ENCODE data around the gene C16orf89. TPM values are rescaled to one million over a fixed set of nuclear protein-coding genes. Genes with fewer than 3 reads are reported as not detected.
A peak's percentile ranks its signal among the peaks of the same experiment; 100 is the strongest.
"Not testable (repeated sequence)": the region's sequence is repeated elsewhere in the genome, so short reads cannot be mapped to it uniquely, and the experiment has no call there.

Gene C16orf89
- polyA plus RNA-seq, 4 donors, result 1.1 to 2.8 (median 2.5) TPM; not detected in 1

GRCh38 chr16:5060073-5060641, 5.6 kb downstream of the C16orf89 start:
- DNase-seq, result no peak
- Histone ChIP-seq H3K9me3 (ENCODE audit: control insufficient read depth in 2 of 2, insufficient read depth in 1 of 2, low read depth in 1 of 2, low read length in 1 of 2) (no peaks in the 10 kb centered on the region), H3K4me3 (ENCODE audit: low read depth in 1 of 3, low read length in 3 of 3) (no peak overlapping the region), H3K27ac (ENCODE audit: low read depth in 1 of 3, low read length in 2 of 3) (no peak overlapping the region), H3K36me3 (ENCODE audit: control insufficient read depth in 3 of 3, insufficient read depth in 2 of 3, low read depth in 1 of 3, low read length in 3 of 3) (no peaks in the 10 kb centered on the region), H3K4me1 (ENCODE audit: control insufficient read depth in 3 of 3, insufficient read depth in 2 of 3, low read depth in 1 of 3, low read length in 2 of 3) (peaks cover 0 to 3% (median under 1%) of the 10 kb centered on the region in 3 donors), H3K27me3 (ENCODE audit: control insufficient read depth in 3 of 3, insufficient read depth in 3 of 3, low read length in 3 of 3) (no peaks in the 10 kb centered on the region)
- WGBS, 3 donors, result 81 to 91% (median 86%) methylated on average over 10 of the region's 10 CpGs
- no peak for FAIRE-seq

DNA sequence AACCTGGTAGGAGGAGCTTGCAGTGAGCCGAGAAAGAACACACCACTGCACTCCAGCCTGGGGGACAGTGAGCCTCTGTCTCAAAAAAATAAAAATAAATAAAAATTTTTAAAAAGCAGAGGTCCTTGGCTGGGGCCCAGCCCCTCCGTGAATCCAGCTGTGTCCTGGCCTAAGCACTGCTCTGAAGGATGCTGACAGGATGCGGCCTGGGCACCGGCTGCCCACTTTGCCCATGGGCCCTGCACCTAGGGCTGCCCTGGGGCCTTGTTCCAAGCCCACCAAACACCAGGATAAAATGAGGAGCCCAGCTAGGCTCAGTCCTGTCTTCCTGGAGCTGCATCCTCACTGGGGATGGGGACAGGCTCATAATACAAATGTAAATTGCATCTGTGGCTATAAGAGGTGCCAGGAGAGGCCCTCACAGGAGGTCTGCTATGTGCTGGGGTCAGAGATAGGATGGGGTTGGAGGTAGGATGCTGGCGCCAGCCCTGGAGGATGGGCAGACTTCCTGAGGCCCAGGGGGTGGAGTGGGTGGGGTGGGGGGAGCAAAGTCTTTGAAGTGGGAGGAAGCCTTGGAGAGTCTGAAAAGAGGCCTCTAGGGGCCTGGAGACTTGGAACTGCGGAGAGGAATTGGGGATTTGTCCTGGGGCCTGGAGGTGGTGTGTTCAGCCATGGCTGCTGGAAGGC, 6.2 kb downstream of the C16orf89 start:
- FAIRE-seq, result no peak

DNA sequence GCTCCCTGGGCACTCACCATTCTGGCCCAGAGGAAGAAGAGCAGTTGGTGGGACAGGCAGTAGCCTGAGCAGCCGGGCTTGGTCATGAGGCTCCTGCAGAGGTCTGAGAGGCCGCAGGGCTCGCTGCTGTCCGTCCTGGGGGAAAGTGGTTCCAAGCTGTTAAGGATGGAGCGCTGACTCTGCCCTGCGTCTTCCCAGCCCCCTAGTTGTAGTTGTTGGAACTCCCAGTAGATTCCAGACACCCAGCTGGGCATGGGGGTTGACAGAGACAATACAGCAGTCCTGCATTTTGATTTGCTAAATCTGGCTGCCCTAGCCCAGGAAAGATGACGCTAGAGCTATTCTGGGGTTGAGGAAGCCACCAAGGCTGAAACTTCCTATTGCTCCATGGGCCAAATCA, 7.3 kb downstream of the C16orf89 start:
- WGBS, 3 donors, result 68 to 92% (median 80%) methylated on average over 6 to 7 of the region's 7 CpGs
- H3K27me3 ChIP-seq (ENCODE audit: control insufficient read depth in 3 of 3, insufficient read depth in 3 of 3, low read length in 3 of 3), result no peaks in the 10 kb centered on the region
- no peak for FAIRE-seq

More for the DNA sequence above, 6.2 kb downstream of the C16orf89 start:
- 80 to 87% (median 86%) methylated on average over 5 to 6 of the region's 6 CpGs for WGBS, 3 donors
- H3K27ac ChIP-seq (ENCODE audit: low read depth in 1 of 3, low read length in 2 of 3), result no peak overlapping the region
- H3K4me1 ChIP-seq (ENCODE audit: control insufficient read depth in 3 of 3, insufficient read depth in 2 of 3, low read depth in 1 of 3, low read length in 2 of 3), result peaks cover 0 to under 1% (median 0%) of the 10 kb centered on the region in 3 donors
- no peak overlapping the region for H3K4me3 ChIP-seq (ENCODE audit: low read depth in 1 of 3, low read length in 3 of 3)
- no peak for DNase-seq
- no peaks in the 10 kb centered on the region for H3K36me3 ChIP-seq (ENCODE audit: control insufficient read depth in 3 of 3, insufficient read depth in 2 of 3, low read depth in 1 of 3, low read length in 3 of 3)
- no peaks in the 10 kb centered on the region for H3K9me3 ChIP-seq (ENCODE audit: control insufficient read depth in 2 of 2, insufficient read depth in 1 of 2, low read depth in 1 of 2, low read length in 1 of 2)
- no peaks in the 10 kb centered on the region for H3K27me3 ChIP-seq (ENCODE audit: control insufficient read depth in 3 of 3, insufficient read depth in 3 of 3, low read length in 3 of 3)

GRCh38 chr16:5056352-5056751, 9.4 kb downstream of the C16orf89 start:
- Histone ChIP-seq H3K27ac (ENCODE audit: low read depth in 1 of 3, low read length in 2 of 3) (no peak overlapping the region), H3K4me3 (ENCODE audit: low read depth in 1 of 3, low read length in 3 of 3) (no peak overlapping the region), H3K27me3 (ENCODE audit: control insufficient read depth in 3 of 3, insufficient read depth in 3 of 3, low read length in 3 of 3) (no peaks in the 10 kb centered on the region), H3K36me3 (ENCODE audit: control insufficient read depth in 3 of 3, insufficient read depth in 2 of 3, low read depth in 1 of 3, low read length in 3 of 3) (no peaks in the 10 kb centered on the region), H3K9me3 (ENCODE audit: control insufficient read depth in 2 of 2, insufficient read depth in 1 of 2, low read depth in 1 of 2, low read length in 1 of 2) (no peaks in the 10 kb centered on the region), H3K4me1 (ENCODE audit: control insufficient read depth in 3 of 3, insufficient read depth in 2 of 3, low read depth in 1 of 3, low read length in 2 of 3) (no peaks in the 10 kb centered on the region)
- FAIRE-seq (no peak), DNase-seq (peak; percentile 31 to 44)
- 7 to 13% (median 12%) methylated on average over 11 of the region's 11 CpGs for WGBS, 3 donors

More for the DNA sequence above, 7.3 kb downstream of the C16orf89 start:
- Histone ChIP-seq H3K27ac (ENCODE audit: low read depth in 1 of 3, low read length in 2 of 3) (no peak overlapping the region), H3K4me1 (ENCODE audit: control insufficient read depth in 3 of 3, insufficient read depth in 2 of 3, low read depth in 1 of 3, low read length in 2 of 3) (no peaks in the 10 kb centered on the region), H3K4me3 (ENCODE audit: low read depth in 1 of 3, low read length in 3 of 3) (no peak overlapping the region), H3K36me3 (ENCODE audit: control insufficient read depth in 3 of 3, insufficient read depth in 2 of 3, low read depth in 1 of 3, low read length in 3 of 3) (no peaks in the 10 kb centered on the region), H3K9me3 (ENCODE audit: control insufficient read depth in 2 of 2, insufficient read depth in 1 of 2, low read depth in 1 of 2, low read length in 1 of 2) (no peaks in the 10 kb centered on the region)
- no peak for DNase-seq

DNA sequence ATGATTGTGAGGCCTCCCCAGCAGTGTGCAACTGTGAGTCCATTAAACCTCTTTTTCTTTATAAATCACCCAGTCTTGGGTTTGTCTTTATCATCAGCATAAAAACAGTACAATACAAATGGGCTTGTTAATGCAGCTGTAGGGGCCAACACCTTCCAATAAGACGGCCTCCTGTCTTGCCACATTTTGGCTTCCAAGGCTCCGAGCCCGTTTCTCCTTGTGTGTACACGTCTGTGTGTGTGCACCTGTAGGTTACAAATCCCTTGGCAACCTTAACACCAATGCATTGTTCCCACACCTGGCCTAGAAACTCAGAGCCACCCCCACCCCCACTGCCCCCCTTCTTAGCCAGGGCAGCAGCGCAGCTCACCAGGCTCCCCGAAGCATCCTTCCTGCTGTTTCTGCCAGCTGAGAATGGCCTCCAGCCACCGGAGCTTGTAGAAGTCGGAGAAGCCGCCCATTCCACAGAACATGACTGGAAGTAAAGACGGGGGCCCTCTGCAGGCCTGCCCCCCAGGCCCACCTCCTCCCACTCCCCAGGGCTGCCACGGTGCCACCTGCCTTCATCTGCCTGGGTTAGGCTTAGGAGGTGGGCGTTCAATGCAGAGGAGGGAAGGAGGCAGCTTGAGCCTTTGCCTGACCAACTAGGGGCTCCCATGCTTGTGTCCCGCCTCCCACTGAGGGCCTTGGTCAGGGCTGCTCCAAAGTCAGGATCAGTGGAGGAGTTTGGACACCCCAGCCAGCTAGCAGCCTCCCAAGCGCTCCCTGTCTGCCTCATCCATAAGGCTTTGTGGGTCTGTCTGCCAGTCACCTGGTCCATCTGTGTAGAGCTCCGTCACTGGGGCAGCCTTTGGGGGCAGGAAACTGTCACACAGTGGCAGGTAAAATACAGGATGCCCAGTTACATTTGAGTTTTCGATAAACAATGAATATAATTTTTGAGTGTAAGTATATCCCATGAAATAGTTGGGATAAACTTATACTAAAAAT, 10.6 kb downstream of the C16orf89 start:
- H3K9me3 ChIP-seq (ENCODE audit: control insufficient read depth in 2 of 2, insufficient read depth in 1 of 2, low read depth in 1 of 2, low read length in 1 of 2), result no peaks in the 10 kb centered on the region
- WGBS, 3 donors, result 79 to 90% (median 82%) methylated on average over 16 of the region's 16 CpGs
- H3K27me3 ChIP-seq (ENCODE audit: control insufficient read depth in 3 of 3, insufficient read depth in 3 of 3, low read length in 3 of 3), result no peaks in the 10 kb centered on the region
- FAIRE-seq, result no peak
- H3K36me3 ChIP-seq (ENCODE audit: control insufficient read depth in 3 of 3, insufficient read depth in 2 of 3, low read depth in 1 of 3, low read length in 3 of 3), result no peaks in the 10 kb centered on the region
- no peaks in the 10 kb centered on the region for H3K4me1 ChIP-seq (ENCODE audit: control insufficient read depth in 3 of 3, insufficient read depth in 2 of 3, low read depth in 1 of 3, low read length in 2 of 3)
- no peak overlapping the region for H3K4me3 ChIP-seq (ENCODE audit: low read depth in 1 of 3, low read length in 3 of 3)
- DNase-seq, result no peak
- H3K27ac ChIP-seq (ENCODE audit: low read depth in 1 of 3, low read length in 2 of 3), result no peak overlapping the region

- no peaks in the 10 kb centered on the region for H3K4me1 ChIP-seq (ENCODE audit: control insufficient read depth in 3 of 3, insufficient read depth in 2 of 3, low read depth in 1 of 3, low read length in 2 of 3)
- no peak overlapping the region for H3K4me3 ChIP-seq (ENCODE audit: low read depth in 1 of 3, low read length in 3 of 3)
- 63 to 88% (median 78%) methylated on average over 2 of the region's 2 CpGs for WGBS, 3 donors
- H3K36me3 ChIP-seq (ENCODE audit: control insufficient read depth in 3 of 3, insufficient read depth in 2 of 3, low read depth in 1 of 3, low read length in 3 of 3), result no peaks in the 10 kb centered on the region
- no peaks in the 10 kb centered on the region for H3K9me3 ChIP-seq (ENCODE audit: control insufficient read depth in 2 of 2, insufficient read depth in 1 of 2, low read depth in 1 of 2, low read length in 1 of 2)
- no peak for FAIRE-seq
- DNase-seq, result no peak
- H3K27ac ChIP-seq (ENCODE audit: low read depth in 1 of 3, low read length in 2 of 3), result no peak overlapping the region
- H3K27me3 ChIP-seq (ENCODE audit: control insufficient read depth in 3 of 3, insufficient read depth in 3 of 3, low read length in 3 of 3), result no peaks in the 10 kb centered on the region
Measured at GRCh38 chr16:5046914-5047313, 18.8 kb downstream of the C16orf89 start.

DNA sequence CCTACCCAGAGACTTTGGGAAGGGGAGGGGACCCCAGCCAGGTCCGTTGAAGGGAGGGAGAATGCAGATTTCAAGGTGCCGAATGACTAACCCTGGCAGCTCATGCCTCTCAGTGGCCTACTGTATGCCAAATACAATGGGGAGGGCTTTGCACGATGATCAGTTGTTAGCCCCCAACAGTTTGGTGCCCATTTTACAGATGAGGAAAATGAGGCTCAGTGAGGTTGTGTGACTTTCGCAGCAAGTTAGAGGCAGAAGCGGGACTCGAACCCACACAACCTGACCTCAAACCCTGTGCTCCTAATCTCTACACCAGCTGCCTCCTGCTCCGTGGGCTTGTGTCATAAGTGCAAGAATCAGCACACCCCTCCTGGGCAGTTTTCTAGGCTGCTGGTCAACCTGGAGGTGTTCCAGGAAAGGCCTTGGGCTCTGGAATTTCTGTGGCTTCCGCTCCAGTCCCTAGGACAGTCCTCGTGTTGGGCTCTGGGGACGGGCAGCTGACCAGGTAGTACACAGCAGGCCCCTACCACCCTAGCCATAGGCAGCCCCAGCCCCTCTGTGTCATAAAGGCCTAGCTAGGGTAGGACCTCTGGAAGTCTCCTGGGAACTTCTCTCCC, 20.1 kb downstream of the C16orf89 start:
- DNase-seq (no peak), FAIRE-seq (no peak)
- no peaks in the 10 kb centered on the region for H3K27me3 ChIP-seq (ENCODE audit: control insufficient read depth in 3 of 3, insufficient read depth in 3 of 3, low read length in 3 of 3)
- H3K27ac ChIP-seq (ENCODE audit: low read depth in 1 of 3, low read length in 2 of 3), result no peak overlapping the region
- 87 to 90% (median 89%) methylated on average over 10 of the region's 10 CpGs for WGBS, 3 donors
- peaks cover 0 to 7% (median 0%) of the 10 kb centered on the region in 3 donors for H3K4me1 ChIP-seq (ENCODE audit: control insufficient read depth in 3 of 3, insufficient read depth in 2 of 3, low read depth in 1 of 3, low read length in 2 of 3)
- H3K36me3 ChIP-seq (ENCODE audit: control insufficient read depth in 3 of 3, insufficient read depth in 2 of 3, low read depth in 1 of 3, low read length in 3 of 3), result no peaks in the 10 kb centered on the region
- H3K4me3 ChIP-seq (ENCODE audit: low read depth in 1 of 3, low read length in 3 of 3), result no peak overlapping the region
- no peaks in the 10 kb centered on the region for H3K9me3 ChIP-seq (ENCODE audit: control insufficient read depth in 2 of 2, insufficient read depth in 1 of 2, low read depth in 1 of 2, low read length in 1 of 2)

DNA sequence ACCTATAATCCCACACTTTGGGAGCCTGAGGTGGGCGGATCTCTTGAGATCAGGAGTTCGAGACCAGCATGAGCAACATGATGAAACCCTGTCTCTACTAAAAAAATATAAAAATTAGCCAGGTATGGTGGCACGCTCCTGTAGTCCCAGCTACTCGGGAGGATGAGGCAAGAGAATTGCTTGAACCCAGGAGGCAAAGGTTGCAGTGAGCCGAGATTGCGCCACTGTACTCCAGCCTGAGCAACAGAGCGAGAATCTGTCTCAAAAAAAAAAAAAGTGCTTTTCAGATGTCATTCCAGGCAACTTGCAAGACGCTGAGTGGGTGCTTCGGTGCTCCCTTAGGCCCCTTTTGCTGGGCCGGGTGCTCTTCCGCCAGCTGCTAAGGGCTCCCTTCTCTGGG, 21.2 kb downstream of the C16orf89 start:
- not testable (repeated sequence) for H3K27ac ChIP-seq (ENCODE audit: low read depth in 1 of 3, low read length in 2 of 3); H3K4me3 ChIP-seq (ENCODE audit: low read depth in 1 of 3, low read length in 3 of 3); DNase-seq; FAIRE-seq; H3K36me3 ChIP-seq (ENCODE audit: control insufficient read depth in 3 of 3, insufficient read depth in 2 of 3, low read depth in 1 of 3, low read length in 3 of 3); H3K4me1 ChIP-seq (ENCODE audit: control insufficient read depth in 3 of 3, insufficient read depth in 2 of 3, low read depth in 1 of 3, low read length in 2 of 3); H3K27me3 ChIP-seq (ENCODE audit: control insufficient read depth in 3 of 3, insufficient read depth in 3 of 3, low read length in 3 of 3); H3K9me3 ChIP-seq (ENCODE audit: control insufficient read depth in 2 of 2, insufficient read depth in 1 of 2, low read depth in 1 of 2, low read length in 1 of 2)
- WGBS, 3 donors, result 92 to 93% (median 93%) methylated on average over 11 of the region's 11 CpGs
